SU-DHL-6 (cell line): ENCODE results near the gene RTF1.

Experiments used
- CTCF ChIP-seq: fragments of 200-600 bp; sonication (generic); IDR thresholded peaks from one replicate; pipeline ENCODE4 v1.5.1; 2017; ENCODE audit warnings: antibody characterized with exemption, mild to moderate bottlenecking, low read length, moderate library complexity; ENCODE audit not compliant: insufficient read depth, poor library complexity, severe bottlenecking
- EZH2phosphoT487 ChIP-seq: fragments of 200-600 bp; sonication (generic), shearing (Covaris generic); conservative IDR thresholded peaks from 2 replicates; pipeline ENCODE4 v1.6.1; 2018; ENCODE audit warnings: mild to moderate bottlenecking, antibody characterized with exemption, low read length, moderate library complexity, mixed read lengths

DNA sequence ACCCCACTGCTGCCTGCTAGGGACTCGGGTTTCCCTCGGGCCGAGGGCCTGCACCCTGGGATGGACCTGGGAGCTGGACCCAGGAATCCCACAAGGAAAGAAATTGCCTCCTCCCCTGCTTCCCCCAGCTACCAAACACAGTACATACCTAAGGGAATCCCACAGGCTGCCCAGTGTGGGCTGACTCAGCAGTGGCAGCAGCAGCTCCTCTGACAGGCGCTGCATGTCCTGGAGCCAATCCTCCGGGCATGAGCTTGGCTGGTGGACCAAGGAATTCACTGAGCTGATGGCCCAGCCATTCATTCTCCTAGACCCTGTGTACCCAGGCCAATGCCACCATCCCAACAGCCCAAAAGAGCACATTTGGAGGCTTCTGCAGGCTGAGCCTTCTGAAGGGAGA lies 106.2 kb downstream of the RTF1 start:
- no peak for TF ChIP-seq CTCF
- no peak for TF ChIP-seq EZH2phosphoT487
